Vagina (tissue), 2 donors: ENCODE results near the gene PAPLN. TPM values are rescaled to one million over a fixed set of nuclear protein-coding genes. Genes with fewer than 3 reads are reported as not detected.
A peak's percentile ranks its signal among the peaks of the same experiment; 100 is the strongest.

Experiments used
- DNase-seq, 2 donors: peaks; one replicate each; pipeline ENCODE4 v3.0.0-alpha.2; 2017; ENCODE audit errors: extremely low spot score in 2 of 2
- H3K27ac ChIP-seq: fragments of 200-600 bp; sonication (generic); one replicate; pipeline ENCODE4 v1.5.1; 2019
- H3K27me3 ChIP-seq: fragments of 200-600 bp; sonication (generic); one replicate; pipeline ENCODE4 v1.5.1; 2019
- H3K36me3 ChIP-seq, 2 donors: fragments of 200-600 bp; sonication (generic); one replicate each; pipeline ENCODE4 v1.5.1; 2017 to 2019
- H3K4me1 ChIP-seq: fragments of 200-600 bp; sonication (generic); one replicate; pipeline ENCODE4 v1.5.1; 2019
- H3K4me3 ChIP-seq, 2 donors: fragments of 200-600 bp; sonication (generic); 1 replicate in 1 of 2; 2 replicates in 1 of 2; pipeline ENCODE4 v1.5.1; 2016 to 2019
- H3K9me3 ChIP-seq: fragments of 200-600 bp; sonication (generic); one replicate; pipeline ENCODE4 v1.5.1; 2019
- CTCF ChIP-seq, 3 experiments: fragments of 450-650 bp in 2 of 3; fragments of 200-600 bp in 1 of 3; sonication (generic) in 1 of 3; IDR thresholded peaks; one replicate each; pipeline ENCODE4 v1.5.1; 2017 to 2019; ENCODE audit warnings: antibody characterized with exemption in 3 of 3, mild to moderate bottlenecking in 2 of 3, moderate library complexity in 2 of 3
- POLR2A ChIP-seq, 2 donors: fragments of 450-650 bp; IDR thresholded peaks; one replicate each; pipeline ENCODE4 v1.6.1; 2017; ENCODE audit warnings: antibody characterized with exemption in 2 of 2, mild to moderate bottlenecking in 2 of 2, moderate library complexity in 2 of 2
- POLR2AphosphoS5 ChIP-seq, 2 donors: sonication (generic); formaldehyde crosslinking; IDR thresholded peaks; one replicate each; pipeline ENCODE4 v1.9.0; 2017; ENCODE audit warnings: antibody characterized with exemption in 2 of 2, mild to moderate bottlenecking in 2 of 2, low read depth in 1 of 2; ENCODE audit not compliant: insufficient read depth in 1 of 2
- intact Hi-C: fragments of 100-400 bp; cut with DNase I; formaldehyde crosslinking; loops from one replicate; pipeline ENCODE4 v1.15.1; 2023
- total RNA-seq: library from RNA; depleted of rRNA; stranded (reverse); fragments of >200 nt; gene quantifications from one replicate; pipeline ENCODE4 v1.2.3, GENCODE V29; 2016

Gene PAPLN
- total RNA-seq, 1 donor from 2014 or later, result 16.2 TPM

GRCh38 chr14:73234586-73235394, 2.5 kb upstream of the PAPLN start:
- intact Hi-C loops, result no loop called here
- peaks cover 39% of the 10 kb centered on the region for H3K4me1 ChIP-seq
- H3K27ac ChIP-seq, result no peak overlapping the region
- TF ChIP-seq POLR2AphosphoS5 (IDR thresholded peaks at IDR 0.05; ENCODE audit: insufficient read depth in 1 of 2, low read depth in 1 of 2) (no peak), CTCF (IDR thresholded peaks at IDR 0.05) (no peak), POLR2A (IDR thresholded peaks at IDR 0.05) (no peak)
- no peak overlapping the region for H3K4me3 ChIP-seq
- H3K9me3 ChIP-seq, result no peaks in the 10 kb centered on the region
- DNase-seq, result no peak
- no peaks in the 10 kb centered on the region for H3K36me3 ChIP-seq
- no peaks in the 10 kb centered on the region for H3K27me3 ChIP-seq

- intact Hi-C loops, result no loop called here
- Histone ChIP-seq H3K36me3 (no peaks in the 10 kb centered on the region), H3K9me3 (no peaks in the 10 kb centered on the region), H3K4me3 (no peak overlapping the region), H3K4me1 (peaks cover 45% of the 10 kb centered on the region), H3K27ac (no peak overlapping the region), H3K27me3 (no peaks in the 10 kb centered on the region)
- TF ChIP-seq CTCF (IDR thresholded peaks at IDR 0.05) (no peak), POLR2AphosphoS5 (IDR thresholded peaks at IDR 0.05; ENCODE audit: insufficient read depth in 1 of 2, low read depth in 1 of 2) (no peak)
- no peak for DNase-seq
Observed at GRCh38 chr14:73235531-73236155, 1.7 kb upstream of the PAPLN start.

- no peaks in the 10 kb centered on the region for H3K9me3 ChIP-seq
- TF ChIP-seq CTCF (IDR thresholded peaks at IDR 0.05), result no peak
- H3K4me1 ChIP-seq, result peaks cover 50% of the 10 kb centered on the region
- DNase-seq, result peak in 1 of 2 donors; percentile 89
- no peak overlapping the region for H3K4me3 ChIP-seq
- H3K36me3 ChIP-seq, result no peaks in the 10 kb centered on the region
- H3K27ac ChIP-seq, result no peak overlapping the region
- intact Hi-C loops, result no loop called here
- H3K27me3 ChIP-seq, result no peaks in the 10 kb centered on the region
Observed at GRCh38 chr14:73236157-73236556, 1.1 kb upstream of the PAPLN start.

GRCh38 chr14:73236752-73237218, 521 bp upstream of the PAPLN start:
- no peak for DNase-seq
- Histone ChIP-seq H3K27me3 (no peaks in the 10 kb centered on the region), H3K4me3 (peak overlapping the region in 1 of 2 donors; percentile 52), H3K4me1 (peaks cover 56% of the 10 kb centered on the region), H3K9me3 (no peaks in the 10 kb centered on the region), H3K36me3 (no peaks in the 10 kb centered on the region), H3K27ac (no peak overlapping the region)
- no peak for TF ChIP-seq CTCF (IDR thresholded peaks at IDR 0.05)
- TF ChIP-seq POLR2AphosphoS5 (IDR thresholded peaks at IDR 0.05; ENCODE audit: insufficient read depth in 1 of 2, low read depth in 1 of 2), result no peak
- no peak for TF ChIP-seq POLR2A (IDR thresholded peaks at IDR 0.05)
- intact Hi-C loops, result no loop called here
